H1 (cell line): Measurements from ENCODE around the gene ABCC10. TPM values are rescaled to one million over a fixed set of nuclear protein-coding genes. Genes with fewer than 3 reads are reported as not detected.

Experiments
- CTCF ChIA-PET: fragments of 300-600 bp; sonication (Branson Sonifier 250); formaldehyde crosslinking; loops from one replicate; lab custom pipeline; 2021; ENCODE audit not compliant: partially characterized antibody; lab: Charles Lee
- POLR2A ChIA-PET: fragments of 300-600 bp; sonication (Branson Sonifier 250); formaldehyde crosslinking; loops from one replicate; lab custom pipeline; 2021; ENCODE audit warnings: inconsistent platforms; ENCODE audit not compliant: partially characterized antibody; lab: Charles Lee
- DNase-seq, 2 experiments: peaks; one replicate each; pipeline versions ENCODE4 v3.0.0 to v3.0.0-alpha.2; 2010 to 2022; ENCODE audit warnings: low spot score in 2 of 2, low read depth in 1 of 2, mixed read lengths in 1 of 2
- FAIRE-seq: peaks from 2 replicates; lab custom pipeline; 2011; peaks lifted over from hg19 to GRCh38; lab: Jason Lieb, UNC
- H2AFZ ChIP-seq: 2 replicates; pipeline ENCODE4 v1.8.1; 2012; ENCODE audit warnings: low read length, inconsistent platforms
- H2AK5ac ChIP-seq: 2 replicates; pipeline ENCODE4 v1.6.1; 2013; ENCODE audit warnings: low read depth, low read length
- H2BK120ac ChIP-seq: replicated peaks from 2 replicates; pipeline ENCODE3; 2013; ENCODE audit warnings: low read depth, low read length, inconsistent platforms
- H2BK12ac ChIP-seq: 2 replicates; pipeline ENCODE4 v1.6.1; 2013; ENCODE audit warnings: low read depth, low read length
- H2BK15ac ChIP-seq: 2 replicates; pipeline ENCODE4 v1.6.1; 2013; ENCODE audit warnings: low read length
- H2BK20ac ChIP-seq: 2 replicates; pipeline ENCODE4 v1.6.1; 2013; ENCODE audit warnings: low read length
- H2BK5ac ChIP-seq: 2 replicates; pipeline ENCODE4 v1.6.1; 2013; ENCODE audit warnings: low read depth, low read length
- H3K14ac ChIP-seq: 2 replicates; pipeline ENCODE4 v1.6.1; 2013; ENCODE audit warnings: inconsistent platforms; ENCODE audit not compliant: insufficient read length
- H3K18ac ChIP-seq: 2 replicates; pipeline ENCODE4 v1.6.1; 2013; ENCODE audit warnings: low read length; ENCODE audit errors: extremely low read depth
- H3K23ac ChIP-seq: 2 replicates; pipeline ENCODE4 v1.6.1; 2013; ENCODE audit warnings: inconsistent platforms; ENCODE audit not compliant: insufficient read length
- H3K23me2 ChIP-seq: 2 replicates; pipeline ENCODE4 v1.6.1; 2013; ENCODE audit warnings: low read depth, low read length
- H3K27ac ChIP-seq: 2 replicates; pipeline ENCODE4 v1.6.1; 2011; ENCODE audit warnings: low read depth, low read length, inconsistent platforms
- H3K27me3 ChIP-seq, 4 experiments: replicated peaks in 1 of 4; 1 replicate in 1 of 4; 2 replicates in 3 of 4; pipeline versions ENCODE4 v1.6.1 to v1.8.1; 2011 to 2013; ENCODE audit warnings: low read length in 3 of 4, mild to moderate bottlenecking in 3 of 4, inconsistent platforms in 2 of 4, mixed read lengths in 2 of 4, moderate library complexity in 1 of 4; ENCODE audit not compliant: control insufficient read depth in 3 of 4, insufficient read depth in 3 of 4; ENCODE audit errors: extremely low read depth in 1 of 4
- H3K36me3 ChIP-seq, 4 experiments: 2 replicates each; pipeline versions ENCODE4 v1.6.1 to v1.8.1; 2011 to 2013; ENCODE audit warnings: mild to moderate bottlenecking in 4 of 4, low read length in 3 of 4, moderate library complexity in 2 of 4, control low read depth in 1 of 4, inconsistent platforms in 1 of 4; ENCODE audit not compliant: insufficient read depth in 4 of 4, control insufficient read depth in 2 of 4
- H3K4ac ChIP-seq: replicated peaks from 2 replicates; pipeline ENCODE3; 2013; ENCODE audit warnings: low read length, low read depth, mixed read lengths, inconsistent platforms; ENCODE audit not compliant: insufficient read length
- H3K4me1 ChIP-seq, 4 experiments: replicated peaks in 1 of 4; 1 replicate in 1 of 4; 2 replicates in 3 of 4; pipeline versions ENCODE4 v1.6.1 to v1.8.1; 2011 to 2013; ENCODE audit warnings: low read length in 3 of 4, inconsistent platforms in 2 of 4, mixed read lengths in 1 of 4; ENCODE audit not compliant: insufficient read depth in 4 of 4, control insufficient read depth in 3 of 4
- H3K4me2 ChIP-seq, 2 experiments: 2 replicates each; pipeline versions ENCODE4 v1.6.1 to v1.8.1; 2011 to 2013; ENCODE audit warnings: low read depth in 2 of 2, low read length in 2 of 2, control low read depth in 1 of 2, inconsistent platforms in 1 of 2, mild to moderate bottlenecking in 1 of 2; ENCODE audit not compliant: insufficient read depth in 1 of 2
- H3K4me3 ChIP-seq, 4 experiments: fragments of 200-600, 300-600 bp in 1 of 4; sonication (generic), shearing (Covaris generic), sonication (Bioruptor Twin) in 1 of 4; 2 replicates each; pipeline versions ENCODE4 v1.5.1 to v1.8.1; 2011 to 2016; ENCODE audit warnings: low read length in 4 of 4, low read depth in 3 of 4, control low read depth in 2 of 4, inconsistent platforms in 2 of 4, mild to moderate bottlenecking in 2 of 4, mixed read lengths in 1 of 4, moderate library complexity in 1 of 4; ENCODE audit not compliant: insufficient read depth in 2 of 4; ENCODE audit errors: extremely low read depth in 1 of 4
- H3K56ac ChIP-seq: replicated peaks from 2 replicates; pipeline ENCODE3; 2013; ENCODE audit warnings: low read depth, mild to moderate bottlenecking, mixed read lengths, low read length, inconsistent platforms; ENCODE audit not compliant: insufficient read length
- H3K79me1 ChIP-seq: 2 replicates; pipeline ENCODE4 v1.6.1; 2013; ENCODE audit warnings: low read depth, low read length, control low read depth
- H3K79me2 ChIP-seq, 2 experiments: 2 replicates each; pipeline versions ENCODE4 v1.6.1 to v1.8.1; 2012 to 2013; ENCODE audit warnings: low read length in 2 of 2, mild to moderate bottlenecking in 2 of 2, inconsistent platforms in 1 of 2; ENCODE audit not compliant: insufficient read depth in 2 of 2, control insufficient read depth in 1 of 2
- H3K9ac ChIP-seq, 4 experiments: replicated peaks in 1 of 4; 1 replicate in 1 of 4; 2 replicates in 3 of 4; pipeline versions ENCODE4 v1.6.1 to v1.8.1; 2011 to 2013; ENCODE audit warnings: low read depth in 3 of 4, low read length in 3 of 4, control low read depth in 2 of 4, mild to moderate bottlenecking in 2 of 4, moderate library complexity in 2 of 4, inconsistent platforms in 1 of 4; ENCODE audit errors: extremely low read depth in 1 of 4
- H3K9me3 ChIP-seq, 2 experiments: 2 replicates each; pipeline versions ENCODE4 v1.6.1 to v1.8.1; 2012 to 2013; ENCODE audit warnings: mild to moderate bottlenecking in 2 of 2, moderate library complexity in 2 of 2, control low read depth in 1 of 2, inconsistent platforms in 1 of 2, low read depth in 1 of 2, low read length in 1 of 2, mixed read lengths in 1 of 2; ENCODE audit not compliant: insufficient read depth in 2 of 2
- H4K20me1 ChIP-seq, 2 experiments: replicated peaks in 1 of 2; 2 replicates each; pipeline versions ENCODE3 to v1.8.1; 2011 to 2013; ENCODE audit warnings: inconsistent platforms in 2 of 2, low read length in 2 of 2, mild to moderate bottlenecking in 1 of 2; ENCODE audit not compliant: insufficient read depth in 2 of 2, control insufficient read depth in 1 of 2
- H4K5ac ChIP-seq: 2 replicates; pipeline ENCODE4 v1.6.1; 2013; ENCODE audit warnings: low read length, low read depth, mixed read lengths, inconsistent platforms; ENCODE audit not compliant: insufficient read length
- H4K8ac ChIP-seq: 2 replicates; pipeline ENCODE4 v1.8.0; 2013; ENCODE audit warnings: mild to moderate bottlenecking, moderate library complexity, low read length, inconsistent platforms; ENCODE audit not compliant: insufficient read depth; ENCODE audit errors: extremely low read depth
- H4K91ac ChIP-seq: replicated peaks from 2 replicates; pipeline ENCODE3; 2013; ENCODE audit warnings: low read length, mixed read lengths, inconsistent platforms; ENCODE audit not compliant: insufficient read length
- ASH2L ChIP-seq: fragments of 200-600, 300-600 bp; sonication (generic); IDR thresholded peaks from one replicate; pipeline ENCODE4 v1.7.1; 2017; ENCODE audit warnings: low read length
- BCL11A ChIP-seq, 2 experiments: IDR thresholded peaks; one replicate each; pipeline ENCODE4 v1.6.1; 2011; ENCODE audit warnings: low read depth in 2 of 2, low read length in 2 of 2, mild to moderate bottlenecking in 2 of 2
- EGR1 ChIP-seq: IDR thresholded peaks from 2 replicates; pipeline ENCODE4 v1.6.1; 2011; ENCODE audit warnings: low read depth, low read length, borderline replicate concordance
- EZH2 ChIP-seq: fragments of 200-600 bp; sonication (generic); IDR thresholded peaks from 2 replicates; pipeline ENCODE4 v1.7.1; 2012; ENCODE audit warnings: low read depth, mild to moderate bottlenecking, moderate library complexity, low read length, inconsistent platforms; ENCODE audit not compliant: severe bottlenecking
- FOSL1 ChIP-seq: IDR thresholded peaks from 2 replicates; pipeline ENCODE4 v1.6.1; 2011; ENCODE audit warnings: mild to moderate bottlenecking, low read depth, low read length, moderate library complexity; ENCODE audit not compliant: insufficient read depth
- HDAC6 ChIP-seq: IDR thresholded peaks from one replicate; pipeline ENCODE4 v1.7.1; 2012; ENCODE audit warnings: low read depth, mild to moderate bottlenecking, inconsistent platforms, low read length, moderate library complexity
- JUND ChIP-seq: IDR thresholded peaks from 2 replicates; pipeline ENCODE4 v1.6.1; 2011; ENCODE audit warnings: mild to moderate bottlenecking, improper control_type of control experiment, low read length
- KDM1A ChIP-seq: fragments of 200-600, 300-600 bp; sonication (generic); IDR thresholded peaks from 2 replicates; pipeline ENCODE4 v1.7.1; 2016; ENCODE audit warnings: mild to moderate bottlenecking, low read length, borderline replicate concordance
- POLR2AphosphoS5 ChIP-seq: IDR thresholded peaks from 2 replicates; pipeline ENCODE4 v1.6.1; 2011; ENCODE audit warnings: low read depth, low read length
- POU5F1 ChIP-seq: IDR thresholded peaks from 2 replicates; pipeline ENCODE4 v1.6.1; 2011; ENCODE audit warnings: low read depth, mild to moderate bottlenecking, low read length, moderate library complexity
- RAD21 ChIP-seq, 2 experiments: IDR thresholded peaks in 1 of 2; conservative IDR thresholded peaks in 1 of 2; 2 replicates each; pipeline ENCODE4 v1.6.1; 2011; ENCODE audit warnings: low read depth in 2 of 2, low read length in 2 of 2, improper control_type of control experiment in 1 of 2, inconsistent platforms in 1 of 2, mild to moderate bottlenecking in 1 of 2, moderate library complexity in 1 of 2
- RFX5 ChIP-seq: IDR thresholded peaks from 2 replicates; pipeline ENCODE4 v1.6.1; 2011; ENCODE audit warnings: low read depth, low read length, improper control_type of control experiment, borderline replicate concordance
- SP4 ChIP-seq: IDR thresholded peaks from 2 replicates; pipeline ENCODE4 v1.6.1; 2012; ENCODE audit warnings: low read length, inconsistent platforms
- TBP ChIP-seq: IDR thresholded peaks from 2 replicates; pipeline ENCODE4 v1.6.1; 2011; ENCODE audit warnings: low read depth, low read length, improper control_type of control experiment
- WGBS, 2 experiments: shearing (Covaris generic) in 1 of 2; methylation state at CpG; one replicate each; pipeline versions ENCODE4 v1.1.6 to v1.1.7; 2013 to 2015; ENCODE audit warnings: low lambda C conversion rate in 2 of 2, mixed read lengths in 2 of 2, inconsistent platforms in 1 of 2, low coverage in 1 of 2, missing lambda C conversion rate in 1 of 2; ENCODE audit not compliant: insufficient replicate concordance in 2 of 2, insufficient coverage in 1 of 2, insufficient read length in 1 of 2; ENCODE audit errors: extremely low coverage in 1 of 2, missing lambda C conversion rate in 1 of 2; 5-methylcytosine and 5-hydroxymethylcytosine counted together
- polyA plus RNA-seq, 7 experiments: library from polyadenylated mRNA; depleted of rRNA in 3 of 7; stranded (reverse) in 5 of 7; unstranded in 2 of 7; fragments of >200 nt in 5 of 7; fragments of 200-250 nt in 2 of 7; gene quantifications; 1 replicate in 5 of 7; 2 replicates in 1 of 7; 4 replicates in 1 of 7; pipeline versions ENCODE4 v1.2.1 to v1.2.3, GENCODE V29; 2011 to 2013; ENCODE audit warnings: missing spikeins in 2 of 7, mixed read lengths in 2 of 7
- total RNA-seq: library from RNA; stranded (reverse); fragmentation: NEBNext Ultra II Directional; extraction: Animal tissue kit (Norgen Biotek cat#: 25700); gene quantifications from 2 replicates; pipeline ENCODE4 v1.2.1, GENCODE V29; 2021

Gene ABCC10
- total and polyA plus RNA-seq, 2 of the 8 experiments (the other 6 are each of a cell fraction or from before 2014, with no cell fraction given) = 15.5 to 24.6 TPM

GRCh38 chr6:43493833-43494232 lies 66.5 kb downstream of the ABCC10 start:
- no peak overlapping the region for H2BK20ac ChIP-seq
- no peak overlapping the region for H3K4ac ChIP-seq
- H3K79me1 ChIP-seq = peaks cover 31% of the 10 kb centered on the region
- H3K4me2 ChIP-seq = no peak overlapping the region
- no peak overlapping the region for H2BK15ac ChIP-seq
- H4K91ac ChIP-seq = no peak overlapping the region
- H3K23ac ChIP-seq = no peak overlapping the region
- peaks cover 17 to 39% of the 10 kb centered on the region in 2 experiments for H4K20me1 ChIP-seq
- no peak overlapping the region for H2AFZ ChIP-seq
- DNase-seq = no peak
- peaks cover 4 to 45% of the 10 kb centered on the region in 2 experiments; a peak in 3 of 4 replicates for H3K79me2 ChIP-seq
- WGBS, 2 experiments = 89% methylated on average over 7 of the region's 7 CpGs; no CpG with 5 or more reads in 1 of the 2 experiments
- no peak overlapping the region for H2AK5ac ChIP-seq
- no peak overlapping the region for H4K5ac ChIP-seq
- no peak overlapping the region for H3K56ac ChIP-seq
- ChIA-PET CTCF (interaction anchor here (1.0 to 32.9 kb wide), 7 partner anchors 7 to 115 kb away, joined by 3 to 536 read pairs (median 4); partner anchors contain the start of genes DLK2, LRRC73 and TJAP1), POLR2A (interaction anchor here (1.3 to 5.6 kb wide), 4 partner anchors 8 to 24 kb away, joined by 3 to 27 read pairs (median 8); partner anchors contain the start of genes POLR1C, TJAP1 and YIPF3)
- H3K4me1 ChIP-seq = peaks cover 7 to 19% (median 15%) of the 10 kb centered on the region in 4 experiments
- H2BK5ac ChIP-seq = no peak overlapping the region
- no peaks in the 10 kb centered on the region for H3K23me2 ChIP-seq
- H3K27ac ChIP-seq = no peak overlapping the region
- H3K9ac ChIP-seq = no peak overlapping the region
- no peak for FAIRE-seq
- no peak overlapping the region for H3K14ac ChIP-seq
- H4K8ac ChIP-seq = no peak overlapping the region
- no peak overlapping the region for H2BK120ac ChIP-seq
- H3K4me3 ChIP-seq = no peak overlapping the region
- H3K9me3 ChIP-seq = no peaks in the 10 kb centered on the region
- H3K27me3 ChIP-seq = no peaks in the 10 kb centered on the region
- no peak overlapping the region for H2BK12ac ChIP-seq
- H3K36me3 ChIP-seq = peaks cover 3 to 8% (median 4%) of the 10 kb centered on the region in 4 experiments; a peak in 6 of 8 replicates
- H3K18ac ChIP-seq = no peak overlapping the region
- no peak for TF ChIP-seq BCL11A (IDR thresholded peaks at IDR 0.05; ENCODE audit: low read depth in 2 of 2, low read length in 2 of 2)
- no peak for TF ChIP-seq POU5F1
- TF ChIP-seq FOSL1 = no peak
- TF ChIP-seq EGR1 = no peak
- no peak for TF ChIP-seq ASH2L
- TF ChIP-seq KDM1A = no peak
- no peak for TF ChIP-seq SP4
- no peak for TF ChIP-seq JUND
- no peak for TF ChIP-seq RFX5
- TF ChIP-seq TBP = no peak
- no peak for TF ChIP-seq EZH2
- TF ChIP-seq RAD21 (IDR thresholded peaks at IDR 0.05 in 1 of 2, conservative IDR thresholded peaks at IDR 0.05 in 1 of 2; ENCODE audit: low read depth in 2 of 2, low read length in 2 of 2) = no peak
- TF ChIP-seq HDAC6 = no peak
- no peak for TF ChIP-seq POLR2AphosphoS5
